HG03103 (cell line): Measurements from ENCODE around the gene TBC1D17.

Experiments used
- ATAC-seq: cut with Tn5 transposase; IDR thresholded peaks from one replicate; pipeline ENCODE4 v1.9.1; 2021; ENCODE audit warnings: low read depth; ENCODE audit not compliant: unreplicated experiment

TBC1D17 gene

GRCh38 chr19:49877020-49877878, at the start of gene TBC1D17, which contains the start of gene AKT1S1:
Gene TBC1D17 (plus strand): TSS chr19:49877702. CDS start chr19:49877724, 22 bp downstream.
Gene AKT1S1 (minus strand): TSS chr19:49877355. CDS start chr19:49873295, 4,060 bp downstream.
- ATAC-seq, result peak; percentile 44

- no peak for ATAC-seq
Measured at GRCh38 chr19:49829200-49829599, 48.3 kb upstream of the TBC1D17 start.

- ATAC-seq, result no peak
Measured at GRCh38 chr19:49829721-49830120, 47.8 kb upstream of the TBC1D17 start.

GRCh38 chr19:49830766-49831165, 46.7 kb upstream of the TBC1D17 start:
- no peak for ATAC-seq

- no peak for ATAC-seq
Measured at GRCh38 chr19:49831592-49831991, 45.9 kb upstream of the TBC1D17 start.

GRCh38 chr19:49832556-49832955, 44.9 kb upstream of the TBC1D17 start:
- ATAC-seq, result no peak

GRCh38 chr19:49833599-49833998, 43.9 kb upstream of the TBC1D17 start:
- no peak for ATAC-seq

- no peak for ATAC-seq
Measured at GRCh38 chr19:49835562-49835961, 41.9 kb upstream of the TBC1D17 start.

- ATAC-seq, result no peak
Measured at GRCh38 chr19:49836176-49837008, 41.1 kb upstream of the TBC1D17 start.

GRCh38 chr19:49837009-49837310, 40.5 kb upstream of the TBC1D17 start:
- no peak for ATAC-seq

- no peak for ATAC-seq
Measured at GRCh38 chr19:49837425-49837824, 40.1 kb upstream of the TBC1D17 start.

- no peak for ATAC-seq
Measured at GRCh38 chr19:49838885-49839588, 38.5 kb upstream of the TBC1D17 start.

- ATAC-seq, result no peak
Measured at GRCh38 chr19:49839713-49840112, 37.8 kb upstream of the TBC1D17 start.

GRCh38 chr19:49840321-49840720, 37.2 kb upstream of the TBC1D17 start:
- ATAC-seq, result no peak

GRCh38 chr19:49840736-49841249, 36.7 kb upstream of the TBC1D17 start:
- no peak for ATAC-seq

- no peak for ATAC-seq
Measured at GRCh38 chr19:49843265-49843664, 34.2 kb upstream of the TBC1D17 start.

GRCh38 chr19:49844138-49845095, 33.1 kb upstream of the TBC1D17 start:
- no peak for ATAC-seq

- ATAC-seq, result no peak
Measured at GRCh38 chr19:49845414-49845813, 32.1 kb upstream of the TBC1D17 start.

- no peak for ATAC-seq
Measured at GRCh38 chr19:49846408-49846807, 31.1 kb upstream of the TBC1D17 start.
